ENCODE measurements around the gene SLMAP.

DNA sequence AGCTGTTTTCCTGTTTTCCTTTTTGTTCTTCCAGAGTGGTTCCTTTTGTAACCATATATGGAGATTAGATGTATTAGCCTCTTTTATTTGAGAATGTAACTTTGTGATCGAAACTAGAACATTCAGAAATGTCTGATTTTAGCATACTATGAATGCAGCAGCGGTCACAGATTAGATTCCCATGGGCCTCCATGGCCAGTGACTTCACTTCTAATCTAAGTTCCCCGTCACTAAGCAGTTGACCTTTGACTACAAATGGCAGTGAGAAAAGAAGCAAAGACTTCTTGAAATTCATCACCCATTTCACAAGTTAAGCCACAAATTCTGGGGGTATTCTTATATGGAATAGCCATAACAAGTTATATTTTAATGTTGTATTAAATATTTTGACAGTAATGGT is 137.6 kb downstream of the SLMAP start:
- TF ChIP-seq CTCF (IDR thresholded peaks at IDR 0.05; ENCODE audit: insufficient read depth, low read length, poor library complexity, severe bottlenecking) (no peak), EZH2phosphoT487 (conservative IDR thresholded peaks at IDR 0.05; ENCODE audit: low read length) (no peak)
